Activated CD4-positive, alpha-beta T cell treated with anti-CD3 and anti-CD28 coated beads, Interleukin-2, Interleukin-6, amounts not matched to agents 100 ng/mL and 50 ng/mL, durations not matched to agents 16 hours and 8 hours (primary cell): ENCODE data around the gene DACT1.

Source experiments
- DNase-seq: peaks from one replicate; pipeline ENCODE4 v3.0.0-alpha.2; 2020

Gene DACT1

DNA sequence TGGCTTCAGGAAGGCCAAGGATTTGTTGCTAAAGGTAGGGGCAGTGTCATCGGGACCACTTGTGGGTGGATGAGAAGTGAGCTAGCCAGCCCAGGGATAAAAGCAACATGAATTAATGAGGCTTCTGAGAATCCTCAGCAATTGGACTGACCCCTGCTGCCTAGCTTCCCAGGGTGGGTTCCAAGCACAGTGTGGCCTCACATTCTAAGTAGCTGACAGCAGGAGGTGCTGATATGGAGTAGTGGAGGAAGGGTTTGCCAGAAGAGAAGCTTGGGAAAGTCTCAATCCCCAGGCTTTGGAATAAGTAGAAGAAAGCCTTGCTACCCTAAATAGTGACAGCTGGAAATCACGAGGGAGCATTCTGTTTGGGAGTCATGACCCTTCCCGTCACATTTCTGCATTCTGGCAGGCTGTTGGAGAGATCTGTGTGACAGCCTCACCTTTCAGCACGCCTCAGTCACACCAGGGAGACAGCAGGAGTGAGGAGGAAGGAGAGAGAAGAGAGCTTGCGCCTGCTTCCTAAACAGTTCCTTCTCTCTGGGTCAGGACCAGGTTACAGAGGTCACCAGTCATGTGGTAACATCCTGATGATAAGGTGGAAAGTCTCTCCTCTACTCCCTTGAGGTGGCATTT is 31.2 kb downstream of the DACT1 start:
- DNase-seq, result no peak

DNA sequence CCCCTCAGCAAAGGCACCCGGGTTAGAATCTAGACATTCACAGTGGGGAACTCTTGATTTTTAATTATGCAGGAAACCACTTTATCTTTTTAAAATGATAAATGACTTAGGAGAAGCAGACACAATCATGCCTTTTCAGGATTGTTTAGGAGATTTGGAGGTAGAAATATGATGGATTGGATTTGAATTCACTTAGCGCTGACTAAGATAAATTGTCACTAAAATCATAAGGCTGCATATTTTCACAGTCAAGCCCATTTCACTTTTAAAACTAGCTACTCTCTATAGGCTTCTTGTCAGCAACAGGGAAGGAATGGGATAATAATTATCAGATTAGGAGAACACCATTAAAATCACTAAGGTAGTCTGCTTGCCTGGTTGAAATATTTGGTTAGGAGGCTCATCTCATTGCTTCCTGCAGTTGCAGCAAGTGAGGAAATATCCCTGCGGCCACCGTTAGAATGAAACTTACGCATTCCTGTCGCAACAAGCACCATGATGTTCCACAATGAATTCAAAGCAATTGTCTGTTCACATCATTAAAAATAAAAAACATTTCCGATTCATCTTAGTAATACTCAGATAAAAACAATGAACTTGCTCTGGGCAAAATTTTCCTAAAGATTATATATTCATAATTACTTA is 31.9 kb downstream of the DACT1 start:
- DNase-seq, result no peak

GRCh38 chr14:58671024-58671423 is 33.3 kb downstream of the DACT1 start:
- no peak for DNase-seq

DNA sequence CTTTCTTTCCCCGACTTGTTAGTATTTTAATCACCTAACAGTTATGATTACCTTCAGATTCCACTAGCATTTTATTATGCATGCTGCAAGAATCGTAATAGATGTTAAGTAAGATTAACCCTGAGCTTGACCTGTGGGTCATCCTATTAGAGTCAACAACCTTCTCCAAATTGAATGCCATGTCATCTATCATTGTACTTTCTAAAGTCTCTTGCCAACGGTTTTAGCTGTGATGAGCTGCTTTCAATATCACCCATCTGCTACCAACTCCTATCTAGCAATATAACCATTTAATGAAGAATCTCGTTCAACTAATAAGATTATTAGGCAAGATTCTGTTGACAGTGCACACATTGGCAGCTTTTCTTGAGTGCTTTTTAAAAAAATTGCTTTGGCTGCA is 33.7 kb downstream of the DACT1 start:
- DNase-seq, result no peak

DNA sequence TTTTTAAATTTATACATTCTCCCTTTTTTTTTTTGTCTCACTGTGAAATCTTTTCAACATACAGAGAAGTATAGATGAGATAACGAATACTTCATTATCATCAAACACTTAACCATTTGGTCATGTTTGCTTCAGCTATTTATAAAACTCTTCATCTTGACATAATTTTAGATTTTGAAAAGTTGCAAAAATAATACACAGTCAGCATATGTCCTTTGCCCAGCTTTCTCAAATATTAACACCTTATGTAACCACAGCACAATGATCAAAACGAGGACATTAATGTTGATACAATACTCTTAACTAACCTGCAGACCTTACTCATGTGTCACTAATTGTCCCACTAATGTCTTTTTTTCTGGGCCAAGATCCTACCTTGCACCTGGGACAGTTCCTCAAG is 36.0 kb downstream of the DACT1 start:
- no peak for DNase-seq

DNA sequence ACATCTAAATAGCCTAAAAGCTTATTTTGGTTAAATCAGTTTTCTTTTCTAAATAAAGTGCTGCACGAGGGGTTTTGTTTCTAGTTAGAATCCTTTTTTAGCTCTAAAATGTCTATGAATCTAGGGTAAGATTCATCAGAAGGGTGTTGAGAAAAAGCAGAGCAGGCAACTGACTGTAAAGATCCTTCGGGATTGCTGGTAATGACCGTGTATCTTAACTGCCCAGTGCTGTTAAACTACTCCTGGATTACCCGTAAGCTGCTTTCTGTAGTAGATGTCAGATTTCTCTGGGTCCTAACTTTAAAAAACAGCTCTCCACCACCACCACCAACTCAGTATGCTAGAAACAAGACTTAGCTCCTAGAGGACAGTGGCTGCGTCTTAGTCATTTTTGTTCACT is 39.2 kb downstream of the DACT1 start:
- DNase-seq, result no peak

GRCh38 chr14:58677517-58677916 is 39.8 kb downstream of the DACT1 start:
- DNase-seq, result no peak

DNA sequence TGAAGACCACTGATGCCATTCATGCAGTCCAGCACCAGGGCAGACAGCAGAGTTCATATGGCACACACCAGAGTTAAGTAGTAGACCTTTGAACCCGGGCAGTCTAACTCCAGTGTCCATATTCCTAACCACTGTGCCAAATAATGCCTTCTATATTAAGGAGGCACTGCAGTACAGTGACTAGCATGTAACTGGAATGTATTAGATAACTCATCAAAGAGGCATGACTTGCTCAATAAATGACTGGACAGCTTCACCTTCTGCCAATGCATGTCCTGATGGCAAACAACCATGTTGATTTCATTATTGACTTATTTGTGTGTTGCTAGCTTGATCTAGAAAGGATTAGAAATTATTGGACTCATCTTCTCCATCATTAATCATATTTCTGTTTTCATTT is 40.2 kb downstream of the DACT1 start:
- no peak for DNase-seq

DNA sequence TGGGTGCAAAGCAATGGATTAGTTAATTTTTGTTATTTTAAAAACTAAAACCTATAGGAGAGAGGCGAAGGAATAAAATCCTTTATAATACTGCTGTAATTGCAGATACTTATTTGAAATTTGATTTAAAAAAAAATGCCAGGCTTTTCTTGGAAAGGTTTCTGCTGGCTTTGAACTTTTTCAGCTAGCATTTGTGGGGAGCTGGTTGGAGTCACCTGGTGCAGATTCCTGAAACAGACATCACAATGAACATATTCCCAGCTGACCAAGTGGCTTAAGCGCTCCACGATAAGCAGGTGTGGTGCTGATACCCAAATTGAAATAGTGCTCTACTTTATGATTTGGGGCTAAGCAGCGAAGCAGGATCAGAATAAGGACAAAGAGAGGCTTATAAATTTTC is 42.9 kb downstream of the DACT1 start:
- no peak for DNase-seq

DNA sequence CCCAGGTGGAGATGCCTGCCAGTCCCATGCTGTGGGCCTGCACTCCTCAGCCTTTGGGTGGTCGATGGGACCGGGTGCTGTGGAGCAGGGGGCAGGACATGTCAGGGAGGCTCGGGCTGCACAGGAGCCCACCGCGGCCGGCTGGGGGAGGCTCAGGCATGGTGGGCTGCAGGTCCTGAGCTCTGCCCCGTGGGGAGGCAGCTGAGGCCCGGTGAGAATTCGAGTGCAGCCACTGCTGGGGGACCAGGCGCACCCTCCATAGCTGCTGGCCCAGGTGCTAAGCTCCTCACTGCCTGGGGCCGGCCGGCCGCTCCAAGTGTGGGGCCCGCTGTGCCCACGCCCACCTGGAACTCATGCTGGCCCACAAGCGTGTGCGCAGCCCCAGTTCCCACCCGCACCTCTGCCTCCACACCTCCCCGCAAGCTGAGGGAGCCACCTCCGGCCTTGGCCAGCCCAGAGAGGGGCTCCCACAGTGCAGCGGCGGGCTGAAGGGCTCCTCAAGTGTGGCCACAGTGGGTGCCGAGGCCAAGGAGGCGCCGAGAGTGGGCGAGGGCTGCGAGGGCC is 49.6 kb downstream of the DACT1 start:
- DNase-seq, result no peak

DNA sequence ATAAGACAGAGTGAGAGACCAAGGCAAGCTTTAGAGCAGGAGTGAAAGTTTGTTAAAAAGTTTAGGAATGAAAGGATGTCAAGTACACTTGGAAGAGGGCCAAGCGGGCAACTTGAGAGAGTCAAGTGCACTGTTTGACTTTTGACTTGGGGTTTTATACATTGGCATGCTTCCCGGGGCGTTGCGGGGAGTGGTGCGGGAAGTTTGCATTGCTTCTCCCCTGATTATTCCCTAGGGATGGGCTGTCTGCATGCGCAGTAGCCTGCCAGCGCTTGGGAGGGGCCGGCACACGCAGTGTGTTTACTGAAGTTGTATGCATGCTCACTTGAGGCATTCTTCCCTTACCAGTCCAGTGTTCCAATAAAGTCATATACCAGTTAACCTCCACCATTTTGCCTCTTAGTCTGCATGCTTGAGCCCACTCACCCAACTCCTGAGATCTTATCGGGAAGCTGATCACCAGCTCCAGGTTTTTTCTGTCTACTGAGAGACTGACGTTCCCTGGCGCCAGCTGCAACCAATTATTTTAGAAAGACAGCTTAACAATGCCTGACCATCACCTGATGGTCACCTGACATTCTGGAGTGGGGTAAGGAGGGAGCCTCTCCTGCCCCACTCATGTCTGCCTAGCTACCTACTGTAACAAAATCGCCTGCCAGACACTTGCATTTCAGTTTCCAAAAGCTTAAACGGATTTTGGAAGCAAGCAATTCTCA is 53.2 kb downstream of the DACT1 start:
- DNase-seq, result no peak

- no peak for DNase-seq
Observed at GRCh38 chr14:58693048-58693447, 55.3 kb downstream of the DACT1 start.

DNA sequence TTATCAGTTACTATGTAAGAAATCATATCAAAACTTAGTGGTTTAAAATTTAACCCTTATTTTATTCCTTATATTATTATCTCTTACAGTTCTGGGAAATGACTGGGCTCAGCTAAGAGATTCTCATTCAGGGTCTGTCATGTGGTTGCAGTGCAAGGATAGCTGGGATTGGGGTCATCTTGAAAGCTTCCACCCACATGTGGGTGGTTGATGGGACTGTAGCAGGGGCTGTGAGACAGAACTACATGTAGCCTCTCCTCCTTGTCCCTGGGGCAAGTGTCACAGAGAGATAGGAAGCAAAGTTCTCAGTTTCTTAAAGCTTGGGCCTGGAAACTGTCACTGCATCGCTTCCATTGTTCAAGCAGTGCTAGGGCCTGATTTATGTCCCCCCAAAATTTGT is 57.8 kb downstream of the DACT1 start:
- DNase-seq, result no peak

DNA sequence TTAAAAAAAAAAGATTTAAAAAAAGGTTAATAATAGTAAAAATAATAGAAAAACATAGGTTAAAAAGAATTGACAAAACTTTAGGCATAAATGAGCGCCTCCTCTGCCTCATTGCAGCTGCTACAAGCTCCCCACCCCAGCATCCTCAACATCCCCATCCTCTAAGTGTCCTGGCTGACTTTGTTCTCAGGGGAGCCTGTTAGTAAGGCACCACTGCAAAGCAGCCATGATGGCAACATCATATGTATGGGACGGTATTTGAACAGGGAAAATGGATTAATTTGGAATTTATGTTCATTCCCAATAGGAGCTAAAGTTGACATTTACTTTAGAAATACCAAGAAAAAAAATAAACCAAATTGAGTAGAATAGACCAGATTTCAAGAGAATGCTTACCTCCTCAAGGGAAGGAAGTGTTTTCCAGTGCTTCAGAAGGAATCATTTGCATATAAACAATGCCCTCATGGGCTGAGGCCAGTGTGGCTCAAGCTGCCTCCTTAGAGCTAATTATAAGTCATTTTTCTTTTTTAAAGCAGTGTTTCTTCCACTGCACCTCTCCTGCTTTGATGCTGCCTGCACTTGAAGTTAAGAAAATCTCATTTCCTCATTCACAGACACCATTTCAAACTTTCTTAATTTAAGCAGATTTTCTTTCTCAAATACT is 59.6 kb downstream of the DACT1 start:
- DNase-seq, result no peak
